Subcutaneous abdominal adipose tissue (tissue), 5 donors: ENCODE results near the gene HEBP1.

Experiments
- H3K27ac ChIP-seq: one replicate; pipeline ENCODE4 v1.7.0; 2013; ENCODE audit warnings: low read depth, mild to moderate bottlenecking, inconsistent platforms, low read length, moderate library complexity
- H3K27me3 ChIP-seq, 5 donors: one replicate each; pipeline ENCODE4 v1.7.0; 2013; ENCODE audit warnings: low read length in 5 of 5, inconsistent platforms in 1 of 5; ENCODE audit not compliant: control insufficient read depth in 5 of 5, insufficient read depth in 4 of 5
- H3K36me3 ChIP-seq, 5 donors: one replicate each; pipeline ENCODE4 v1.7.0; 2013; ENCODE audit warnings: low read length in 5 of 5; ENCODE audit not compliant: control insufficient read depth in 5 of 5, insufficient read depth in 5 of 5
- H3K4me1 ChIP-seq, 5 donors: one replicate each; pipeline ENCODE4 v1.7.0; 2013; ENCODE audit warnings: low read length in 5 of 5, mild to moderate bottlenecking in 3 of 5, moderate library complexity in 1 of 5; ENCODE audit not compliant: control insufficient read depth in 5 of 5, insufficient read depth in 5 of 5
- H3K4me3 ChIP-seq, 5 donors: one replicate each; pipeline ENCODE4 v1.7.0; 2013; ENCODE audit warnings: low read length in 5 of 5, low read depth in 1 of 5
- H3K9ac ChIP-seq, 5 donors: one replicate each; pipeline ENCODE4 v1.7.0; 2013; ENCODE audit warnings: low read length in 5 of 5, mild to moderate bottlenecking in 4 of 5, moderate library complexity in 3 of 5
- H3K9me3 ChIP-seq, 5 donors: one replicate each; pipeline ENCODE4 v1.7.0; 2013; ENCODE audit warnings: low read length in 5 of 5; ENCODE audit not compliant: control insufficient read depth in 5 of 5
- donor health status: healthy.
- donor health status: healthy.
- donor health status: healthy.
- donor health status: healthy.
- donor health status: healthy.

The HEBP1 gene

GRCh38 chr12:12960639-12961209 is 39.3 kb downstream of the HEBP1 start:
- Histone ChIP-seq H3K27me3 (no peaks in the 10 kb centered on the region), H3K4me1 (no peaks in the 10 kb centered on the region), H3K4me3 (no peak overlapping the region), H3K9me3 (no peaks in the 10 kb centered on the region), H3K27ac (no peak overlapping the region), H3K36me3 (no peaks in the 10 kb centered on the region), H3K9ac (no peak overlapping the region)

GRCh38 chr12:12958886-12959285 is 41.2 kb downstream of the HEBP1 start:
- Histone ChIP-seq H3K27me3 (no peaks in the 10 kb centered on the region), H3K36me3 (no peaks in the 10 kb centered on the region), H3K27ac (no peak overlapping the region)

GRCh38 chr12:12954878-12955625 is 45.0 kb downstream of the HEBP1 start:
- no peaks in the 10 kb centered on the region for H3K36me3 ChIP-seq
- H3K4me3 ChIP-seq: no peak overlapping the region
- no peaks in the 10 kb centered on the region for H3K9me3 ChIP-seq
- no peaks in the 10 kb centered on the region for H3K27me3 ChIP-seq
- H3K9ac ChIP-seq: no peak overlapping the region
- H3K4me1 ChIP-seq: no peaks in the 10 kb centered on the region
- no peak overlapping the region for H3K27ac ChIP-seq

More at GRCh38 chr12:12958886-12959285, 41.2 kb downstream of the HEBP1 start:
- H3K9ac ChIP-seq: no peak overlapping the region
- H3K4me1 ChIP-seq: no peaks in the 10 kb centered on the region
- no peak overlapping the region for H3K4me3 ChIP-seq
- no peaks in the 10 kb centered on the region for H3K9me3 ChIP-seq

DNA sequence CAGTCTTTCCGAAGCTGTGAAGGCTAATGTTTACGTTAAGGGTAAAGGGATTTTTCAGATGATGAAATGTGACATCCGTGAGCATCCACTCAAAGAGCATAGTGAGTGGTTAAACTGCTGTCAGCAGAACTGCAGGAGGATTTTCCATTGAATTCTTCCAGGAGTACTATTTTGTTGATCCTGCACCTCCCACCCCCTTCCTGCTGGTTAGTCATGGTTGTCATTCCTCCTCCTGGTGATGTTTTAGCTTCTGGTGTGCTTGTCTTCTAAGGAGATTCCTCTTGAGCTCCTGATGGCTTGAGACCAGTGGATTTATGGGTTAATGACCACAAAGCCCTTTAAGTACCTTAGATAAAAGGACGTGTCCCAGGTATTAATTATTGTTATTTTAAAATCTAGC is 45.7 kb downstream of the HEBP1 start:
- Histone ChIP-seq H3K9ac (no peak overlapping the region), H3K27me3 (no peaks in the 10 kb centered on the region), H3K36me3 (no peaks in the 10 kb centered on the region), H3K27ac (no peak overlapping the region), H3K4me3 (no peak overlapping the region), H3K9me3 (no peaks in the 10 kb centered on the region), H3K4me1 (no peaks in the 10 kb centered on the region)

- no peak within 1 kb of the TSS for H3K9ac ChIP-seq
- no peaks in the 10 kb centered on the region for H3K27me3 ChIP-seq
Measured at GRCh38 chr12:12952036-12952435, 48.0 kb downstream of the HEBP1 start, which contains the start of gene GPRC5D. Gene GPRC5D (minus strand): TSS chr12:12952170. CDS start chr12:12950384, 1,786 bp downstream.

DNA sequence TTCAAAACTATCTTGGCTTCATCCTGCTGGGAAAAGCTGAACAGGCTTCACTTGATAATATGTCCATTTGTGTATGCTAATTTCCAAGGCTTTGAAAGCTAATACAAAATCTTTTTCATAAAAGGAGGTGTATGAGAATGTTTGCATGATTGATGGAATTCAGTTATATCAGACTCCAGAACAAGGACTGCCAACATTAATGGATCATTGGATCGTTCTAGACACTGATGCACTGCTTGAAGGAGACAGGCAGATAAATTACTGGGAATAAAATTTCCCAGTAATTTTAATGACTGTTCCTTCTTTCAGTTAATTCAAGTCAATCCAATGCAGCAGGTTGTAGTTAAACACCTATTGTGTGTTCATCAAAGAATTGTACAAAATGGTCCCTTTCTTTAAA is 48.6 kb downstream of the HEBP1 start:
- Histone ChIP-seq H3K36me3 (no peaks in the 10 kb centered on the region), H3K9me3 (no peaks in the 10 kb centered on the region), H3K27me3 (no peaks in the 10 kb centered on the region), H3K9ac (no peak overlapping the region), H3K4me1 (no peaks in the 10 kb centered on the region), H3K4me3 (no peak overlapping the region), H3K27ac (no peak overlapping the region)

More at GRCh38 chr12:12952036-12952435, 48.0 kb downstream of the HEBP1 start, which contains the start of gene GPRC5D:
- no peak within 1 kb of the TSS for H3K4me3 ChIP-seq
- no peaks in the 10 kb centered on the region for H3K9me3 ChIP-seq
- H3K36me3 ChIP-seq: no peaks in the 10 kb centered on the region
- H3K4me1 ChIP-seq: no peaks in the 10 kb centered on the region
- no peak within 1 kb of the TSS for H3K27ac ChIP-seq

DNA sequence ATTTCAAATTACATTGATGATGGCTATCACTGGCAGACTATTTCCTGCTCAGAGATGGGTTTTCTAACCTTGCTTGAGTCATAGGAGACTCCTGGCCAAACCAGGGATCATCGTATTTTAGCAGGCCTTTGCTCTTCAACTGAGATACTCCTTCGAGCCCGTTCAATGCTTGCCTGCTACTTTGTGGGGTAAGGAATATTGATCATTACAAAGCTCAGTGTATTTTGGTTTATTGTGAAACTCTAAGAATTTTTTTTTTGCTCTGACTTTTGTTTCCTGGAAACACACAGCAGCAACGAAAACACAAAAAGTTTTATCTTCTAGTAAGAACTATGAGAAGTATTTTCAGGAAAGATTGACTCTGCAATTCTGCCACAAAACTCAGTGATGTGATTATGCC is 52.2 kb downstream of the HEBP1 start:
- H3K4me3 ChIP-seq: no peak overlapping the region
- H3K27ac ChIP-seq: no peak overlapping the region
- no peaks in the 10 kb centered on the region for H3K27me3 ChIP-seq
- H3K9ac ChIP-seq: no peak overlapping the region
- H3K4me1 ChIP-seq: peaks cover 0 to 12% (median 5%) of the 10 kb centered on the region in 5 donors
- H3K36me3 ChIP-seq: no peaks in the 10 kb centered on the region
- no peaks in the 10 kb centered on the region for H3K9me3 ChIP-seq

GRCh38 chr12:12946686-12947355 is 53.2 kb downstream of the HEBP1 start:
- H3K4me3 ChIP-seq: no peak overlapping the region
- H3K27me3 ChIP-seq: no peaks in the 10 kb centered on the region
- no peak overlapping the region for H3K9ac ChIP-seq
- peaks cover 0 to 12% (median 5%) of the 10 kb centered on the region in 5 donors for H3K4me1 ChIP-seq
- H3K36me3 ChIP-seq: no peaks in the 10 kb centered on the region
- H3K27ac ChIP-seq: no peak overlapping the region
- no peaks in the 10 kb centered on the region for H3K9me3 ChIP-seq

DNA sequence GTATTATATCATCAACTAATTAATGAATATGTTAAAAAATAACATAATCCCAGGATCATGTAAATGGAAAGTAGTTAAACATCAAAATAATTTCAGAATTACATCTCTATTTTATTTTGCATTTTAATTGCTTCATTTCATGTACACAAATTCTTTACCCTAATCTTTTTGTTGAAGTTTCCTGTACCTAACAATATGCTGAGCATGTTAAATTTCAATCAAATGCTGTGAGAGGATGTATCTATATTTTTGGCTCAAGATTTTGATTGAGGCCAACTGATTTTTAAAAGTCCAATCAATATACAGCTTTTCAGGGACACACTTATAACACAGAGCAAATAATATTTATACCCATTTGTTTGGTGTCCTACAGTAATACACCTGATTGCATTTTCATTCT is 54.5 kb downstream of the HEBP1 start:
- Histone ChIP-seq H3K9ac (no peak overlapping the region), H3K4me1 (peaks cover 0 to 12% (median 5%) of the 10 kb centered on the region in 5 donors), H3K9me3 (no peaks in the 10 kb centered on the region), H3K27ac (no peak overlapping the region), H3K27me3 (no peaks in the 10 kb centered on the region), H3K4me3 (no peak overlapping the region), H3K36me3 (no peaks in the 10 kb centered on the region)
